HepG2 (cell line): Measurements from ENCODE around the gene RABGAP1L. TPM values are rescaled to one million over a fixed set of nuclear protein-coding genes. Genes with fewer than 3 reads are reported as not detected.

Experiments
- ATAC-seq: fragments of 200-7000 bp; cut with Tn5 transposase; 3 replicates; pipeline ENCODE4 v1.9.1; 2020; ENCODE audit warnings: mild to moderate bottlenecking, moderate library complexity
- BruUV-seq: library from RNA; stranded (reverse); fragments of 400-500 nt; replicated peaks from 2 replicates; lab custom pipeline; 2021; lab: Mats Ljungman, UMichigan
- CTCF ChIA-PET: fragments of 300-600 bp; formaldehyde crosslinking; extraction: SDS; loops from one replicate; lab custom pipeline; 2021; ENCODE audit warnings: low total read pairs, inconsistent platforms, low intra/inter-chr PET ratio; lab: Yijun Ruan, JAX
- POLR2A ChIA-PET: fragments of 350-600 bp; sonication (Branson Sonifier 250); formaldehyde crosslinking; loops from one replicate; lab custom pipeline; 2020; ENCODE audit warnings: antibody characterized with exemption, inconsistent platforms; lab: Yijun Ruan, JAX
- DNase-seq: peaks from one replicate; pipeline ENCODE4 v3.0.0-alpha.2; 2015; ENCODE audit warnings: low spot score
- FAIRE-seq: peaks from 3 replicates; lab custom pipeline; 2011; peaks lifted over from hg19 to GRCh38; lab: Jason Lieb, UNC
- H2AFZ ChIP-seq: one replicate; pipeline ENCODE4 v1.6.1; 2011; ENCODE audit warnings: low read length, inconsistent platforms
- H3K27ac ChIP-seq: fragments of 300-600 bp; 3 replicates; pipeline ENCODE4 v1.8.0; 2011; ENCODE audit warnings: mixed run types, mild to moderate bottlenecking, mixed read lengths, low read length, inconsistent platforms; ENCODE audit not compliant: insufficient read depth; ENCODE audit errors: extremely low read length
- H3K27me3 ChIP-seq, 2 experiments: fragments of 200-600 bp in 1 of 2; 2 replicates in 1 of 2; 3 replicates in 1 of 2; pipeline versions ENCODE4 v1.6.0 to v1.8.0; 2011; ENCODE audit warnings: low read length in 2 of 2, mild to moderate bottlenecking in 2 of 2, moderate library complexity in 2 of 2, inconsistent platforms in 1 of 2; ENCODE audit not compliant: insufficient read depth in 2 of 2, control insufficient read depth in 1 of 2
- H3K36me3 ChIP-seq, 2 experiments: fragments of 200-600 bp in 1 of 2; replicated peaks in 1 of 2; 2 replicates in 1 of 2; 3 replicates in 1 of 2; pipeline versions ENCODE4 v1.5.1 to v1.8.0; 2011; ENCODE audit warnings: low read length in 2 of 2, inconsistent platforms in 1 of 2; ENCODE audit not compliant: insufficient read depth in 2 of 2, control insufficient read depth in 1 of 2
- H3K4me1 ChIP-seq: 2 replicates; pipeline ENCODE4 v1.5.1; 2012; ENCODE audit warnings: low read length, inconsistent platforms; ENCODE audit not compliant: insufficient read depth
- H3K4me2 ChIP-seq: 2 replicates; pipeline ENCODE4 v1.6.0; 2011; ENCODE audit warnings: low read depth, low read length, inconsistent platforms
- H3K4me3 ChIP-seq, 3 experiments: fragments of 200-600 bp in 1 of 3; sonication (generic), shearing (Covaris generic) in 1 of 3; replicated peaks in 1 of 3; 2 replicates each; pipeline ENCODE4 v1.5.1; 2011 to 2016; ENCODE audit warnings: low read length in 3 of 3, inconsistent platforms in 2 of 3, low read depth in 2 of 3, mild to moderate bottlenecking in 2 of 3, control low read depth in 1 of 3, mixed read lengths in 1 of 3; ENCODE audit not compliant: insufficient read depth in 1 of 3
- H3K79me2 ChIP-seq: one replicate; pipeline ENCODE4 v1.6.1; 2011; ENCODE audit warnings: low read length, inconsistent platforms; ENCODE audit not compliant: insufficient read depth
- H3K9ac ChIP-seq: 2 replicates; pipeline ENCODE4 v1.6.0; 2011; ENCODE audit warnings: mild to moderate bottlenecking, low read depth, low read length, inconsistent platforms; ENCODE audit not compliant: insufficient read depth
- H3K9me3 ChIP-seq: 2 replicates; pipeline ENCODE4 v1.5.1; 2012; ENCODE audit warnings: mild to moderate bottlenecking, low read length
- H4K20me1 ChIP-seq: 2 replicates; pipeline ENCODE4 v1.6.0; 2011; ENCODE audit warnings: inconsistent platforms, mild to moderate bottlenecking, low read length, moderate library complexity; ENCODE audit not compliant: insufficient read depth
- GZF1 ChIP-seq: sonication (generic); formaldehyde crosslinking; IDR thresholded peaks from 2 replicates; pipeline ENCODE4 v1.5.1; 2020; ENCODE audit warnings: mild to moderate bottlenecking, missing genetic modification reagents
- JDP2 ChIP-seq: sonication (generic); formaldehyde crosslinking; IDR thresholded peaks from 2 replicates; pipeline ENCODE4 v1.8.1; 2022; ENCODE audit warnings: missing genetic modification reagents, borderline replicate concordance
- PHF20 ChIP-seq: sonication (generic); formaldehyde crosslinking; IDR thresholded peaks from 2 replicates; pipeline ENCODE4 v1.5.0; 2020; ENCODE audit warnings: mild to moderate bottlenecking, missing genetic modification reagents
- PRPF4 ChIP-seq: fragments of 200-400 bp; formaldehyde crosslinking; IDR thresholded peaks from 2 replicates; pipeline ENCODE4 v1.6.1; 2016; ENCODE audit warnings: low read length, low read depth; ENCODE audit not compliant: poor library complexity, severe bottlenecking
- RFXANK ChIP-seq: IDR thresholded peaks from 2 replicates; pipeline ENCODE4 v1.6.1; 2016
- SALL1 ChIP-seq: sonication (generic); formaldehyde crosslinking; IDR thresholded peaks from 2 replicates; pipeline ENCODE4 v1.8.0; 2022; ENCODE audit warnings: mild to moderate bottlenecking, missing genetic modification reagents
- ZEB1 ChIP-seq: IDR thresholded peaks from 2 replicates; pipeline ENCODE4 v1.6.1; 2012; ENCODE audit warnings: mild to moderate bottlenecking, low read depth, inconsistent platforms; ENCODE audit not compliant: insufficient replicate concordance
- ZFP1 ChIP-seq: IDR thresholded peaks from 2 replicates; pipeline ENCODE4 v1.6.1; 2016
- ZNF20 ChIP-seq: sonication (generic); formaldehyde crosslinking; IDR thresholded peaks from 2 replicates; pipeline ENCODE4 v1.4.0; 2020; ENCODE audit warnings: mild to moderate bottlenecking, moderate library complexity, missing genetic modification reagents
- ZNF207 ChIP-seq: fragments of 450-650 bp; IDR thresholded peaks from 2 replicates; pipeline ENCODE4 v1.6.1; 2016; ENCODE audit warnings: antibody characterized with exemption, borderline replicate concordance
- ZNF230 ChIP-seq: sonication (generic); formaldehyde crosslinking; IDR thresholded peaks from 2 replicates; pipeline ENCODE4 v1.4.0; 2020; ENCODE audit warnings: mild to moderate bottlenecking, missing genetic modification reagents
- ZNF260 ChIP-seq: sonication (generic); formaldehyde crosslinking; IDR thresholded peaks from 2 replicates; pipeline ENCODE4 v1.4.0; 2020; ENCODE audit warnings: missing genetic modification reagents, low read depth, mild to moderate bottlenecking, borderline replicate concordance
- ZNF577 ChIP-seq: sonication (generic); formaldehyde crosslinking; IDR thresholded peaks from 2 replicates; pipeline ENCODE4 v1.4.0; 2020; ENCODE audit warnings: mild to moderate bottlenecking, low read depth, missing genetic modification reagents, borderline replicate concordance
- ZNF790 ChIP-seq: sonication (generic); formaldehyde crosslinking; IDR thresholded peaks from 2 replicates; pipeline ENCODE4 v1.8.0; 2022; ENCODE audit warnings: missing genetic modification reagents, mild to moderate bottlenecking, borderline replicate concordance
- WGBS: methylation state at CpG from one replicate; pipeline ENCODE4 v1.1.6; 2017; ENCODE audit warnings: low lambda C conversion rate; 5-methylcytosine and 5-hydroxymethylcytosine counted together
- in situ Hi-C: cut with HindIII; loops from 2 replicates; pipeline ENCODE4 v1.10.0; 2017; ENCODE audit warnings: low pct_unique_long_range_greater_than_20kb; ENCODE audit not compliant: extremely low pct_ligation_motif_present
- intact Hi-C: fragments of 100-400 bp; cut with micrococcal nuclease; formaldehyde crosslinking; loops from one replicate; pipeline ENCODE4 v1.10.0; 2022; ENCODE audit not compliant: unreplicated experiment
- polyA plus RNA-seq, 8 experiments: library from polyadenylated mRNA; depleted of rRNA in 3 of 8; stranded (reverse) in 7 of 8; unstranded in 1 of 8; fragments of >200 nt; fragmentation: Illumina TruSeq in 4 of 8; extraction: Trizol in 4 of 8; gene quantifications; 2 replicates each; pipeline versions ENCODE4 v1.2.1 to v1.2.3, GENCODE V29; 2011 to 2016; ENCODE audit warnings: low read depth in 4 of 8, missing spikeins in 1 of 8, mixed read lengths in 1 of 8; ENCODE audit not compliant: insufficient read depth in 1 of 8
- total RNA-seq, 5 experiments: library from RNA; depleted of rRNA; stranded (reverse); fragments of >200 nt; fragmentation: Illumina TruSeq; extraction: Trizol; gene quantifications; 2 replicates each; pipeline ENCODE4 v1.2.3, GENCODE V29; 2016; ENCODE audit warnings: low read depth in 1 of 5
- TF ChIP-seq, protein P1 (sequence below): sonication (generic); formaldehyde crosslinking; IDR thresholded peaks from 2 replicates; pipeline ENCODE4 v1.9.0; 2021; ENCODE audit warnings: mild to moderate bottlenecking, missing genetic modification reagents

The RABGAP1L gene
- total and polyA plus RNA-seq, 2 of the 13 experiments (the other 11 are each of a cell fraction or from before 2014, with no cell fraction given), result 7.9 to 22.6 TPM

DNA sequence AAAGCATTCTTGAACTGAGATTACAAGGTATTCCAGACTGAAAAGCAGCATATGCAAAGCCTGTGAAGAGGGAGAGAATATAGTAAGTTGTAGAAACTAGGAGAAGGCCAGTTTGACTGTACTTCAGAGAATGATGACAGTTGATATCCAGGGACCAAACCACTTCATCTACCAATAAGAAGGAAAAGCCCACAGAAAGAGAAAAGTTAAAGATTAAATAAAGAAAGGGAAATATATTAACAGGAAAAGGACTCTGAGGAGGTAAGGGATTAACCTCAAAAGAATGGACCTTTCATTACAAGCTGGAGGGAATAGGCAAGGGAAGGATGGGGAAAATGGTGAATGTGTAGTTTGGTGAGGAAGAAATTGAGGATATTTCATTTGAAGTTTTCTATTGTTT is 660.3 kb downstream of the RABGAP1L start (continued):
- TF ChIP-seq, protein P1, sequence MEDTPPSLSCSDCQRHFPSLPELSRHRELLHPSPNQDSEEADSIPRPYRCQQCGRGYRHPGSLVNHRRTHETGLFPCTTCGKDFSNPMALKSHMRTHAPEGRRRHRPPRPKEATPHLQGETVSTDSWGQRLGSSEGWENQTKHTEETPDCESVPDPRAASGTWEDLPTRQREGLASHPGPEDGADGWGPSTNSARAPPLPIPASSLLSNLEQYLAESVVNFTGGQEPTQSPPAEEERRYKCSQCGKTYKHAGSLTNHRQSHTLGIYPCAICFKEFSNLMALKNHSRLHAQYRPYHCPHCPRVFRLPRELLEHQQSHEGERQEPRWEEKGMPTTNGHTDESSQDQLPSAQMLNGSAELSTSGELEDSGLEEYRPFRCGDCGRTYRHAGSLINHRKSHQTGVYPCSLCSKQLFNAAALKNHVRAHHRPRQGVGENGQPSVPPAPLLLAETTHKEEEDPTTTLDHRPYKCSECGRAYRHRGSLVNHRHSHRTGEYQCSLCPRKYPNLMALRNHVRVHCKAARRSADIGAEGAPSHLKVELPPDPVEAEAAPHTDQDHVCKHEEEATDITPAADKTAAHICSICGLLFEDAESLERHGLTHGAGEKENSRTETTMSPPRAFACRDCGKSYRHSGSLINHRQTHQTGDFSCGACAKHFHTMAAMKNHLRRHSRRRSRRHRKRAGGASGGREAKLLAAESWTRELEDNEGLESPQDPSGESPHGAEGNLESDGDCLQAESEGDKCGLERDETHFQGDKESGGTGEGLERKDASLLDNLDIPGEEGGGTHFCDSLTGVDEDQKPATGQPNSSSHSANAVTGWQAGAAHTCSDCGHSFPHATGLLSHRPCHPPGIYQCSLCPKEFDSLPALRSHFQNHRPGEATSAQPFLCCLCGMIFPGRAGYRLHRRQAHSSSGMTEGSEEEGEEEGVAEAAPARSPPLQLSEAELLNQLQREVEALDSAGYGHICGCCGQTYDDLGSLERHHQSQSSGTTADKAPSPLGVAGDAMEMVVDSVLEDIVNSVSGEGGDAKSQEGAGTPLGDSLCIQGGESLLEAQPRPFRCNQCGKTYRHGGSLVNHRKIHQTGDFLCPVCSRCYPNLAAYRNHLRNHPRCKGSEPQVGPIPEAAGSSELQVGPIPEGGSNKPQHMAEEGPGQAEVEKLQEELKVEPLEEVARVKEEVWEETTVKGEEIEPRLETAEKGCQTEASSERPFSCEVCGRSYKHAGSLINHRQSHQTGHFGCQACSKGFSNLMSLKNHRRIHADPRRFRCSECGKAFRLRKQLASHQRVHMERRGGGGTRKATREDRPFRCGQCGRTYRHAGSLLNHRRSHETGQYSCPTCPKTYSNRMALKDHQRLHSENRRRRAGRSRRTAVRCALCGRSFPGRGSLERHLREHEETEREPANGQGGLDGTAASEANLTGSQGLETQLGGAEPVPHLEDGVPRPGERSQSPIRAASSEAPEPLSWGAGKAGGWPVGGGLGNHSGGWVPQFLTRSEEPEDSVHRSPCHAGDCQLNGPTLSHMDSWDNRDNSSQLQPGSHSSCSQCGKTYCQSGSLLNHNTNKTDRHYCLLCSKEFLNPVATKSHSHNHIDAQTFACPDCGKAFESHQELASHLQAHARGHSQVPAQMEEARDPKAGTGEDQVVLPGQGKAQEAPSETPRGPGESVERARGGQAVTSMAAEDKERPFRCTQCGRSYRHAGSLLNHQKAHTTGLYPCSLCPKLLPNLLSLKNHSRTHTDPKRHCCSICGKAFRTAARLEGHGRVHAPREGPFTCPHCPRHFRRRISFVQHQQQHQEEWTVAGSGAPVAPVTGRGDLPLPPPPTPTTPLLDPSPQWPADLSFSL (CRISPR knock-in tag), result no peak

DNA sequence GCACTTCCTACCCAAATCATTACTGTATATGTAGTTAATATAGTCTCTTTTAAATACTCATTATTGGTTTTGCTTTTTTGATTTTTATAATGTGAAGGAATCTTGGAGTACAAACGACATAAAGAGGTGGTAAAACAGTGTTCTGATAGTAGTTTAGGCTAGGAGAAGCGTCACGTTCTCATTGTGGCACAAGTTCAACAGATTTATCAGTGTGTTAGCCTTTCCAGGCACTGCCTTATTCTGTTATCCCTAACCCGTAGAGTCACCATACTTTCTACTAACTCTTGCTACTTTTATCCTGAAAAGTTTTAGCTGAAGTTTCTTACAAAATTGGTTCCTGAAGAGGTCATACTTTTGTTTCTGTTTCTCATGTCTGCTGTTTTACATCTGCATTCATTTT is 665.8 kb downstream of the RABGAP1L start:
- Histone ChIP-seq H3K4me2 (no peak overlapping the region), H3K27ac (no peak overlapping the region), H3K9me3 (no peaks in the 10 kb centered on the region), H3K27me3 (no peaks in the 10 kb centered on the region), H4K20me1 (no peaks in the 10 kb centered on the region)
- in situ Hi-C loops, result no loop called here
- intact Hi-C loops, result no loop called here
- no peak for ATAC-seq
- TF ChIP-seq PHF20 (no peak), ZNF207 (no peak), ZNF577 (CRISPR knock-in tag) (no peak), ZFP1 (CRISPR knock-in tag) (no peak), GZF1 (no peak), PRPF4 (no peak), JDP2 (CRISPR knock-in tag) (no peak), RFXANK (CRISPR knock-in tag) (no peak), ZNF230 (CRISPR knock-in tag) (no peak), ZNF20 (CRISPR knock-in tag) (no peak), ZNF260 (CRISPR knock-in tag) (no peak), SALL1 (no peak), ZEB1 (no peak), ZNF790 (CRISPR knock-in tag) (no peak)
- TF ChIP-seq, all 625 proteins: peak for 0
- Histone ChIP-seq H3K9ac (no peak overlapping the region), H3K4me1 (no peaks in the 10 kb centered on the region), H2AFZ (no peak overlapping the region), H3K79me2 (no peaks in the 10 kb centered on the region), H3K36me3 (no peaks in the 10 kb centered on the region), H3K4me3 (no peak overlapping the region)
- POLR2A ChIA-PET, result interaction anchor here (1.2 kb wide), 1 partner anchor 174 kb away, joined by 3 read pairs; the partner anchor contains the start of gene CACYBP
- no peak for FAIRE-seq
- no peak for DNase-seq
- CTCF ChIA-PET, result no interaction called here
- no TSS peak for BruUV-seq
- 89% methylated on average over 4 of the region's 4 CpGs for WGBS
